ENCODE measurements around the gene FYCO1.
"Not testable (repeated sequence)": the region's sequence is repeated elsewhere in the genome, so short reads cannot be mapped to it uniquely, and the experiment has no call there.

FYCO1 gene

GRCh38 chr3:46008058-46008457 lies 12.4 kb upstream of the FYCO1 start:
- DNase-seq: no peak

- no peak for DNase-seq
Measured at GRCh38 chr3:46007280-46007679, 11.7 kb upstream of the FYCO1 start.

GRCh38 chr3:46006238-46007032 lies 10.8 kb upstream of the FYCO1 start:
- DNase-seq: no peak

GRCh38 chr3:46003706-46004105 lies 8.1 kb upstream of the FYCO1 start:
- not testable (repeated sequence) for DNase-seq

GRCh38 chr3:46001178-46001577 lies 5.6 kb upstream of the FYCO1 start:
- DNase-seq: no peak

GRCh38 chr3:45997942-45998341 lies 2.3 kb upstream of the FYCO1 start:
- DNase-seq: no peak

GRCh38 chr3:45997499-45997898 lies 1.9 kb upstream of the FYCO1 start:
- not testable (repeated sequence) for DNase-seq

GRCh38 chr3:45994419-45995235 lies 997 bp downstream of the FYCO1 start:
- peak; percentile 70 for DNase-seq

- peak; percentile 55 for DNase-seq
Measured at GRCh38 chr3:45993421-45994027, 2.1 kb downstream of the FYCO1 start.

GRCh38 chr3:45992821-45993221 lies 2.8 kb downstream of the FYCO1 start:
- DNase-seq: peak; percentile 22

GRCh38 chr3:45992133-45992729 lies 3.4 kb downstream of the FYCO1 start:
- no peak for DNase-seq

- DNase-seq: no peak
Measured at GRCh38 chr3:45991341-45991740, 4.3 kb downstream of the FYCO1 start.

GRCh38 chr3:45990181-45990580 lies 5.4 kb downstream of the FYCO1 start:
- no peak for DNase-seq

GRCh38 chr3:45988804-45989203 lies 6.8 kb downstream of the FYCO1 start:
- DNase-seq: no peak

- DNase-seq: no peak
Measured at GRCh38 chr3:45988362-45988761, 7.3 kb downstream of the FYCO1 start.

GRCh38 chr3:45987368-45988291 lies 8.0 kb downstream of the FYCO1 start:
- DNase-seq: no peak

- DNase-seq: no peak
Measured at GRCh38 chr3:45986303-45986982, 9.2 kb downstream of the FYCO1 start.

GRCh38 chr3:45985532-45986302 lies 9.9 kb downstream of the FYCO1 start:
- no peak for DNase-seq

- no peak for DNase-seq
Measured at GRCh38 chr3:45984331-45985312, 11.0 kb downstream of the FYCO1 start.

Measured in CD4-positive, alpha-beta T cell treated with Interleukin-10 for 1 hour (primary cell).